ENCODE results near the gene GPRC5B.

The GPRC5B gene, protein sequence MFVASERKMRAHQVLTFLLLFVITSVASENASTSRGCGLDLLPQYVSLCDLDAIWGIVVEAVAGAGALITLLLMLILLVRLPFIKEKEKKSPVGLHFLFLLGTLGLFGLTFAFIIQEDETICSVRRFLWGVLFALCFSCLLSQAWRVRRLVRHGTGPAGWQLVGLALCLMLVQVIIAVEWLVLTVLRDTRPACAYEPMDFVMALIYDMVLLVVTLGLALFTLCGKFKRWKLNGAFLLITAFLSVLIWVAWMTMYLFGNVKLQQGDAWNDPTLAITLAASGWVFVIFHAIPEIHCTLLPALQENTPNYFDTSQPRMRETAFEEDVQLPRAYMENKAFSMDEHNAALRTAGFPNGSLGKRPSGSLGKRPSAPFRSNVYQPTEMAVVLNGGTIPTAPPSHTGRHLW

DNA sequence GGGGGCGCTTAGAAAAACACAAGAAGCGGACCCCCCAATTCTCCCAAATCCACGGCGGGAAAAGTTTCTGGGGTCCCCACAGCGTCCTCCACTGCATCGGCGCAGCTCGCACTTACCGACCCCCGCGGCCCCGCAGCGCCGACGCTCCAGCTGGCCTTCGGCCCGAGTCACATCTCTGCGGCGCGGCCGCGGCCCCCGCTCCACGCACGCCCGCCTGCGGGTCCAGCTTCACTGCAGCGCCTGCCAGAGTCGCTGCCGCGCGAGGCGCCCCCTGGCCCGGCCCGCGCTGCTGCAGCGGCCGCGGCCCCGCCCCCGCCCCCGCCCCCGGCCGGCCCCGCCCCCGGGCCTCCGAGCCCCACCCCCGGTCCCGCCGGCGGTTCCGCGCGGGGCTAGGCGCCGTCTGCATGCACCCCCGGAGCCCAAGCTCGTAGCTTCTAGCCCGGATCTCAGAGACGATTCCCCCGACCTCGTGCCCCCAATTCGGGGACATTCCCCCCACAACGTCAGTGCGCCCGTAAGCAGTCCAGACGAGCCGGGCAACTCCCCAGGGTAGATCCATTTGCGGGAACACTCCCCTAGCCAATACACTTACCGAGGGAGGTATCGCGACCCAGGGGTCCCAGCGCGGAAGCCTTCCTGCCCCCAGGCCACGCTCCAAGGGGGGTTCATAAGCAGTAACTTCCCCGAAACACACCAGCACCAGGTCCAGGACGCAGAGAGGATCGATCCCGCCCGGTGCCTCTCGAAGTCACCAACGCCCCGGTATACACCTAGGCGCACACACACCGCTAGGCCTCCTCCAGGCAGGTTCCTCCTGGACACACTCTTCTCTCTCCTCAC is at the start of gene GPRC5B:
TSS of gene GPRC5B (minus strand) at position 238 of the 840 bp plus-strand sequence. CDS start 12,003 bp downstream, outside the sequence.
- DNase-seq = peak; percentile 16

DNA sequence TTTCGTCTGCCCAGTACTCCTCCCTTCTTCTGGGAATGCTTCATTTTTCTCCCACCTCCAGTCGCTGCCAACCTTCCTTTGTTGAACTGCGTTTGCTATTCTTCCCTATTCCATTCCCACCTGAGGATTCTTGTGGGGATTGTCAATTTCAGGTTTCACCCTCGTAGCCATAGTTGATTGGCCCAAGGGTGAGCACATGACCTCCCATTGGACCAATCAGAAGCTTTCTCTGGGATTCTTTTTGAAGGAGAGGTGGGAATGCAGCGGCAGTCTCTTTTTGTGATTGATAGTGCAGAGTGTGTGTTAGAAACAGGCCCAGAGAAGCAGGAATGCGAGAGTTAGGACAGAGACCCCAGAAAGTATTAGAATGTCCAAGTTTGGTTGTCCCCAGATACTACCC is 49.1 kb upstream of the GPRC5B start:
- DNase-seq = no peak

DNA sequence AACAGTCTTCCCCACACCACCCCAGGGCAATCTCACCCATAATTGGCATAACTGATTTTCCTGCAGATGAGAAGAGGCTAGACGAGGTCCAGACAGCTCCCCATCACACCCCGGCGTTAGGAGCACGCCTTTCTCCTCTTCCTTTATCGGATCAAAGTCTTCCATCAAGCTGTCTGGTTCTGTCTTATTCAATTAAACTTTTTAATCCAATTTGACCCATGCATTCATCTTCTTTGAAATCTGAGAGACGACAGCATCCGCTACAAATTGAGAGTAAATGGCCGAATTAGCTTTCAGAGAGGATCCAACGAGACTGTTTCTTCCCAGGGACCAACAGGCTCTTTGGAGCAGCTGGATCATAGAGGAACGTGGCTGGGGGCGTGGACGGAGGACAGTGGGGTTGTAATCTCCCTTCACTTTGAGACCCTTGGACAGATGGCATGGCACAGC is 44.4 kb upstream of the GPRC5B start:
- no peak for DNase-seq

DNA sequence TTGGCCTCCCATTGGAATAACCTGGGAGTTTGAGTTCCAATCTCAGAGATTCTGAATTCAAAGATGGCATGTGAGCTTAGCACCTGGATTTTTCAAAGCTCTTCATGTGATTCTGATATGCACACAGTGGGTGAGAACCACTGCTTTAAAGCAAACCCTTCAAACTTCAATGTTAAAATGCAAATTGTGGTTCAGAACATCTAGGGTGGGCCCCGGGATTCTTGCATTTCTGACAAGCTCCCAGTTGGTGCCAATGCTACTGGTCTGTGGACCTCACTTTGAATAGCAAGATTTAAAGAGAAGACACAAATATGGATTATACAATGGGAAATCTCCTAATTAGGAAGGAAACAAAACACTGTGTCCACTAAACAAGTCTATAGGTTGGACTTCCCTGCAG is 43.8 kb upstream of the GPRC5B start:
- DNase-seq = no peak

DNA sequence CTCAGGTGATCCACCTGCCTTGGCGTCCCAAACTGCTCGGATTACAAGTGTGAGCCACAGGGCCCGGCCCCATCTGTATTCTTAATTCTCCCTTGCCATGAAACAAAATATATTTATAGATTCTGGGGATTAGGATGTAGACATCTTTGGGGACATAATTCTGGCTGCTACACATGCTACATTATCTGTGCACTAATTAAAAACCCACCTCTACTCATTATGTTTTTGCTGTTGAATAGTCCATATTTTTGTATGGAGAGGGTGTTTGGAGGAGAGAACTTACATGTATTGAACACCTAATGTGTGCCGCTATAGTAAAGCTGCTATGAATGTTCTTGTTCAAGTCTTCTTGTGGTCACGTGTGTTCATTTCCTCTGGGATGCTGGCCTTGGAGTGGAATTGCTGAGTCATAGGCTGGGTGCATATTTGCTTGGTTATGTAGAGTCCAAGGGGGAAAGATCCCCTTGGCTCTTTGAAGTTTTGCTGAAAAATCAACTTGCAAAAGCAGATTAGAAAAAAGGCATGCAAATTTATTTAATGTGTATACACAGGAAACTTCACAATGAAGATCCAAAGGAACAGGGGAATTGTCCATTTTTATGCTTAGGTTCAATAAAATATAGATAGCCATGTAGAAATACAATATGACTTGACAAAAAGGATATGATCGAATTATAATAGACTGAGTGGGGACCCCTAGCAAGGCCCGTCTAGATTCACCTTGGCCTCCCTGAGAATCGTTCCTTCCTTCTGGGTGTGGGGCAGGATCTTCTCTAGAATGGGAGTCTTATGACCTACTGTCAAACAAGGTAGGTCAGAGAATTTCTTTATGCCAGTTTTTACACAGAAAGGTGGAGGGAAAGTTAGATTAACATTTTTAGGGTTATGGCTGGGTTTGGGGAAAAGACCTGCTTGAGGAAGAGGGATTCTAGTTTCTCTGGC is 42.1 kb upstream of the GPRC5B start:
- no peak for DNase-seq

DNA sequence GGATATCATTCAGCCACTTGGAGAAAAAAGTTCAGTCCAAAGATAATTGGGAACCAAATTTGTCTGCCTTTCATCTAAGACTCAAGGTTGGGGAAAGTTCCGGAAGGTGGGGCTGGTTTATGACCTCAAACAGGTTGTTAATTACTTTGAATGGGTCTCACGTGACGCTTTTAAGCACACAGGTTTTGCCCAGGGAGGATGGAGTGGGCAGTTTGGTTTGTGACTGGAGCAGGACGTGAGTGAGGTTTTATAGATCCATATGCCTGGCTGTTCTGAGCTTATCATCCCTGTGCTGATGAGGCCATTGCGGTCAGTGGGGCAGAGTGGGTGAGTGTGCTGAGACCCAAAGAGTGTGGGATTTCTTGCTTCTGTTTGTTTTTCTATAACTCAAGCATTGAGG is 38.7 kb upstream of the GPRC5B start:
- DNase-seq = no peak

DNA sequence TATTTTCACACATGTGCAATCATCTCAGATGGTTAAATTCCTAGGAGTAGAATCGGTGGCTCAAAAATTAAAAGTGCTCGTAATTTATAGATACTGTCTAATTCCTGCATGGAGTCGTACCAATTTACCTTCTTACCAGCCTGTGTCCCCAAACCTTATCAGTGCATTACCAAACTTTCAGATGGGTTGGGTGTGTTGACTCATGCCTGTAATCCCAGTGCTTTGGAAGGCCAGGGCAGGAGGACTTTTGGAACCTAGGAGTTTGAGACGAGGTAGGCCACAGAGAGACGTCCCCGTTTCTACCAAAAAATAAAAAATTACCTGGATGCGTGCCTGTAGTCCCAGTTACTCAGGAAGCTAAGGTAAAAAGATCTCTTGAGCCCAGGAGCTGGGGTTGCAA is 34.5 kb upstream of the GPRC5B start:
- DNase-seq = no peak

DNA sequence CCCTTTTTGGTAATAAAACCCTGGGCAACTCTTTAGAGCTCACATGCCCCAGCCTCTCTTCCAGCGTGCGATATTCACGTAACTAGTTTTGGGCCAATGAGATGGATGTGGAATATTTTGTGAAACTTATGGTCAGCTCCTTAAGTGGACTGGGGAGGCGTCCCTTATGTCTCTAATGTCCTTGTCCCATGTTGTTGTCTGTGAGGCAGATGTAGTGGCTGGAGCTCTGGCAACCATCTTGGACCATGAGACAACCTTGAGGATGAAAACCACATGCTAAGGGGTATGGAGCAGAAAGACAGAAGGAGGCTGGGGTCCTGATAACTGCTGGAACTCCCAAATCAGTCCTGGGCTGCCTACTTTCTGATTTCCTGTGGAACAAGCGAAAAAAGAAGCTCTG is 31.4 kb upstream of the GPRC5B start:
- DNase-seq = no peak

DNA sequence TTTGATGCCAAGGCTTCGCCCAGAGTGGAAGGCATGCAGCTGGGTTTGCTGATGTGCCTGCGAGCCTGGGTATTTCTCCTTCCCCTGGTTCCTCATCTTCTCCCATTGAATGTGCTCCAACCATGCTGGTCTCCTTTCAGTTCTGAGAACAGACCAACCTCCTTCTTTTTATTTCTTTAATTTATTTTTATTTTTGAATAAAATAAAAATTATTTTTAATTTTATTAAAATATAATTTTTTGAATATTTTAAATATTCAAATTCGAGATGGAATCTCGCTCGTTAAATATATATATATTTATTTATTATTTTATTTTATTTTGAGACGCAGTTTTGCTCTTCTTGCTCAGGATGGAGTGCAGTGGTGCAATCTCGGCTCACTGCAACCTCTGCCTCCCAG is 30.2 kb upstream of the GPRC5B start:
- DNase-seq = no peak

DNA sequence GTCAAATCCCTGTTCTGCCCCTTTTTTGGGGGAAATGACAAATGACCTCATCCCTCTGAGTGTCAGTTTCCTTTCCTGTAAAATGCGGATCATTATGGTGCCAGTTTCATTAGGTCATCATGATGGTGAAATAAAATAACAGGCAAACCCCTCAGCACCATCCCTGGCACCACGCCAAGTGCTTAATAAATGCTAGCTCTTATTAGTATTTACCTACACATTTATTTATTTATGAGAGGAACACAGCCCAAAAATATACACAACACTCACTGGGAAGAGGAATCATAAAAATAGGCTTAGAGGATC is 28.6 kb upstream of the GPRC5B start:
- DNase-seq = no peak

DNA sequence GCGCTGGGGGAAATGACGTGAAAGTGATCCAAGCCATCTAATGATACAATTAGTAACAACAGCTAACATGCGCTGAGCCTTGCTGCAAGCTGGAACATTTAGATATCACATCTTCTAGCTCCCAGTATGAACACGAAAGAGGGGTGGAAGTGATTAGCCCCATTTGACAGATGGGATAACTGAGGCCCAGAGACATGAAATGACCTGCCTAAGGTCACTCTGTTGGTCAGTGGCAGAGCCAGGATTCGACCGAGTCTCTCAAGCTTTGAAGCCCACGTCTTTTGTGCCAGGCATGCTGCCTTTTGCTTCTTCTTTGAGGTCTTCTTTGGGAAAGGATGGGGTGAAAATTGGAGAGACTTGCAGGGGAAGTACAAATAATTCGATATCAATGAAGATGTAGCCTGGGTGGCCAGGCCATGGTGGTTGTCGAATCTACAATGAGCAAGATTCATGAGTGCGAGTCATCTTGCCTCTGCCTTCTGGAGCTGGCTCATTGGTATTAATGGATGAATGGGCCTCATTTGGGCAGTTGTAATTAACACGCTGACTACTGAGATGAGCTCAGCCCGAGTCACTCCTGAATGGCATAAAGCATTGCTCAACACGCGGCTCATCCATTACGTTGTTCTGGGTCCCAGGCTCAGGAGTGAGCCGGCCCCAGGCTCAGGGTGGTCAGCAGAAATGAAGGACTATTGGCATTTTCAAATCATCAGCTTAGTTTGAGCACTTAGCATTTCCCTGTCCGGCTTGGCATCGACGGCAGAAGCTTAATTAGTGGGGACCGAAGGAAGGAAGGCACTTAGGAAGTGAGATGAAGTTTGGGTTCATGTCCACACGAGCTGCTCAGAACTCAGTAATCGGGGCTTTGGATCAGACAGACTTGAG is 28.0 kb upstream of the GPRC5B start:
- no peak for DNase-seq

DNA sequence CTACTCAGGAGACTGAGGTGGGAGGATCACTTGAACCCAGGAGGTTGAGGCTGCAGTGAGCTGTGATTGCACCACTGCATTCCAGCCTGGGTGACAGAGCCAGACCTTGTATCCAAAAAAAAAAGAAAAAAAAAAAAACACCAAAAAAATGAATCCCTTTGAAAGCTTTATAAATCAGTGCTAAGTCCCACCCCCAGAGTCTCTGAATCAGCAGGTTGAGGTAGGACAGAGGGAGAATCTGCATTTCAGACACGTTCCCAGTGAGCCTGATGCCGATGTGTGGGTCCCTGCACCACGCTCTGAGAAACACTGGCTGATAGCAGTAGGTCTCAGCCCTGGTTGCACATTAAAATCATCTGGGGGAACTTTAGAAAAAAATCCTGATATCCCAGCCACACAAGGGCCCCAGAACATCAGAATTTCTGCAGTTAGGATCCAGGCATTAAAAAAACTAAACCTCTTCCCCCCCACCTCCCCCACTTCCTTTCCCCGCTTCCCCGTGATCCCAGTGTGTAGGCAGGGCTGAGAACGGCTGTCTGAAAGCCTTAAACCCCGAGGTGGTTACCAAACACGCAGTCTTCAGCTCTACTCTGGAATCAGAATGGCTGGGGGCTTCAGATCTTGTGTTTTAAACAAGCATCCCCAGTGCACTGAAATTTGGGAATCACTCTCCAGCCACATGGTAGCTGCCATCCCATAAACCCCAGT is 27.3 kb upstream of the GPRC5B start:
- no peak for DNase-seq

DNA sequence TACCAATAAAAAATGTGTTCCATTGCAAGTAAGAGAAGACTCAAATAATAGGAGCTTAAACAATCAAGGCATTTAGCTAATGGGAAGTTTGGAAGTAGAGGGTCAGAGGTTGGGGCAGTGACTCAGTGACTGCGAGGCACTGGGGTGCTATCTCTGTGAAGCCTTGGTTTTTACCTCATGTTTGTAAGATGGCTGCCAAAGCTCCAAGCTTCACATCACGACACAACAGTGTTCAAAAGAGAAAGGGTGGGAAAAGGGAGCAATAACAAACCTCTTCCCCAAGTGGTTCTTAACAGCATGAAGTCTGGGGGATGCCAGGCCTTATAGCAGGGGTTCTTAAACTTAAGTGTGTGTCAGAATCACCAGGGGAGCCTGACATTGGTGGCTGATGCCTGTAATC is 26.6 kb upstream of the GPRC5B start:
- no peak for DNase-seq

DNA sequence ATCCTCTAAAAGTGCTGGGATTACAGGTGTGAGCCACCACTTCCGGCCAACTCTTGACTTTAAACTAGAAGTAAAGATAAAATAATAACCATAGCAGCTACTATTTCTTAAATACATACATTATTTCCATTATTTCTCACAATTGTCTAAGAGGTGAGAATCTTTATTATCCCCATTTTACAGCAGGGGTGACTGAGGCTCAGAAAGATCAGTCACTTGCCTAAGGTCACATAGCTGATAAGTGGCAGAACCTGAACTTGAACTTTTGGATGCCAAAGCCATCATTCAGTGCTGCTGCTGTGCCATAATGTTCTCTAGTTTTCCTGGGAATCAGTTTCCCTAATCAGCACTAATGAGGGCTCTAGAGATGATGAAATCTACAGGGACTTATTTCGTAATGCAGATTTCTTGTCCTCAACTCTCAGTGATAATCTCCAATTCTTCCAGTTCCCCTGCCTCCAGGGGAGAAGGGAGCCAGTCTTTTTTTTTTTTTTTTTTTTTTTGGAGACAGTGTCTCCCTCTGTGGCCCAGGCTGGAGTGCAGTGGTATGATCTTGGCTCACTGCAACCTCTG is 25.2 kb upstream of the GPRC5B start:
- no peak for DNase-seq

DNA sequence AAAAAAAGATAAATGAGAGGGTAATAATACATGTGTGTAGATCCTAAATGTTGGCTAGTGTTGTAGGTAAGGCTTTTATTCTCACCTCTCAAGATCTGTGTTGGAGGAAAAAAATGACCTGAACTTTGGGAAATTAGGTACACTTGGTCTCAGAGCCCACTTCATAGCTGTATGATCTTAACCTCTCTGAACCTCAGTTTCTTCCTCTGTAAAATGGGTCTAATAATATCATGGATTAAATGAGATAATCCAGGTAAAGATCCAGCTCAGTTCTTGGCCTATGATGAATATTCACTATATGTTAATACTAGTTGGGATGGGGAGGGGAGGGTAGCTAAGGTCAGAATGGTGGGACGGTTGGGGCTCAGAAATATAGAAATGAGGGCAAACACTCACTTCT is 24.3 kb upstream of the GPRC5B start:
- DNase-seq = no peak

DNA sequence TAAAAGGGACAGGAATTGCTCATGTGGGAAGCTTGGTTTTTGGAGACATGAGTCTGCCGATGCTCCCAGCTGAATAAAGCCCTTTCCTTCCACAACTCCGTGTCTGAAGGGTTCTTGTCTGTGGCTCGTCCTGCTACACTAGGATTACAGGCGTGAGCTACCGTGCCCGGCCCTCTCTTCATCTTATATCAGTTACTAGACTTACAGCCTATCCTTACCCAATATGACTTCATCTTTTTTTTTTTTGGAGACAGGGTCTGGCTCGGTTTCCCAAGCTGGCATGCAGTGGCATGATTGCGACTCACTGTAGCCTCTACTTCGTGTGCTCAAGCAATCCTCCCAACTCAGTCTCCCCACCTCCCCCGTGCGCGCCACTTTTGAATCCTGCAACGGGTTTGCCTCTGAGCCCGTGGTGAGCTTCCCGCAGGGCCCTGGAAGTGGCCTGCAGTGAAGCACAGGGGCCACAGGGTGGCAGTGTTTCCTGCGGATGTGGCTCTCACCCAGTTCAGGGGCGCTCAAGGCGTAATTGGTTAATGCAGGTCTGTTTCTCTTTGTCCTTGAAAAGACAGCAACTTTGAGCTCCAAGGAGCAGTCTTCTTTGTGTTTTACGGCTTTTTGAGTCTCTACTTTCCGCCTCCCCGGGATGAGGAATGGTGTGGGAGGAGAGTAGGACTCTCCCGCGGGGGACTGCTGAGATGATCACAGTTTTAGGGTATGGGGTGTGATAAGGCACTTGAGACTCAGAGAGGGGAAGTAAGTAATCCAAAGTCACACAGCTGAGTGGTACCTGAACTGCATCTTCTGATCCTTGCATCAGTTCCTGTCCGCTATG is 22.7 kb upstream of the GPRC5B start:
- peak; percentile 60 for DNase-seq

DNA sequence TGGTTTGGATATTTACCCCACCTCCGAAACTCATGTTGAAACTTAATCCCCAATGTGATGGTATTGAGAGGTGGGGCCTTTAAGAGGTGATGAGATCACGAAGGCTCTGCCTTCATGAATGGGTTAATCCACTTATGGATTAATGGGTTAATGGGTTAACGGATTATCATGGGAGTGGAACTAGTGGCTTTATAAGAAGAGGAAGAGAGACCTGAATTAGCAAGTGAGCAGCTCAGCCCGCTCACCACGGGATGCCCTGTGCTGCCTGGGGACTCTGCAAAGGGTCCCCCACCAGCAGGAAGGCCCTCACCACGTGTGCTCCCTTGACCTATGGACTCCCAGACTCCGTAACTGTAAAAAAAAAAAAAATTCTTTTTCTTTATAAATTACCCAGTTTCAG is 16.5 kb upstream of the GPRC5B start:
- no peak for DNase-seq

DNA sequence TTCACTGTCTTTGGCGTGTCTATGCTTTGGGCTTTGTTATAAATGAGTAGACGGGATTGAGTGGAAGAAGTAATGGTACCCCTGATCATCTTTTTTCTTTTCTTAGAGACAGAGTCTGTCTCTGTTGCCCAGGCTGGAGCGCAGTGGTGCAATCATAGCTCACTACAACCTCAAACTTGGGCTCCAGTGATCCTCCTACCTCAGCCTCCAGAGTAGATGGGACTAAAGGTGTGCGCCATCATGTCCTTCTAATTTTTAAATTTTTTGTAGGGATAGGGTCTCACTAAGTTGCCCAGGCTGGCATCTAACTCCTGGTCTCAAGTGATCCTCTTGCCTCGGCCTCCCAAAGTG is 14.9 kb upstream of the GPRC5B start:
- DNase-seq = no peak

DNA sequence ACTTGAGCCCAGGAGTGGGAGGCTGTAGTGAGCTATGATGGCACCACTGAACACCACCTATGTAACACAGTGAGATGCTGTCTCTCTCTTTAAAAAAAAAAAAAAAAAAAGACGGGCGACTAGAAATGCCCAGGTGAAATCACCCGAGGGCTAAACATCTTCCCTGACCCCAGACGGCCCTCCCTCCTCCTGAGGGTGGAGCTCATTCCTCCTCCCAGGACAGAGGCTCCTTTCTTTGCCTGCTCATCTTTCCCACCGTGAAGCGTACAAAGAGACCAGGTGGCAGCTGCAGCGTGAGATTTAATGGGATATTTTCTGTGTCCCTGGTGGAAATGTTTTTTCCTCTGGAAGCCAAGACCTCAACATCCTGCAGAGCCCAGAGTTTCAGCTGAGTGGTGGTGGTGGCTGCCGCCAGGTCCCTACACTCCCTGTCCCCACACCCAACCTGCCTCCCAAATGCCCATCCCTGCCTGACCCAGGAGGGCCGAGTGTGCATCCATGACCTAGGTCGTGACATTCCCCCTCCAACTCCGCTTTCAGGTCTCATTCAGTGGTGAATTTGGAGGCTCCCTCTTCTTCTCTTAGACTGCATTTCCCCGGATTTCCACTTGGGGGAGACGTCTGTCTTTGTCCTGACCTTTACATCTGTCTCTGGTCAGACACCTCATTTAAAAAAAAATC is 14.4 kb upstream of the GPRC5B start:
- no peak for DNase-seq

DNA sequence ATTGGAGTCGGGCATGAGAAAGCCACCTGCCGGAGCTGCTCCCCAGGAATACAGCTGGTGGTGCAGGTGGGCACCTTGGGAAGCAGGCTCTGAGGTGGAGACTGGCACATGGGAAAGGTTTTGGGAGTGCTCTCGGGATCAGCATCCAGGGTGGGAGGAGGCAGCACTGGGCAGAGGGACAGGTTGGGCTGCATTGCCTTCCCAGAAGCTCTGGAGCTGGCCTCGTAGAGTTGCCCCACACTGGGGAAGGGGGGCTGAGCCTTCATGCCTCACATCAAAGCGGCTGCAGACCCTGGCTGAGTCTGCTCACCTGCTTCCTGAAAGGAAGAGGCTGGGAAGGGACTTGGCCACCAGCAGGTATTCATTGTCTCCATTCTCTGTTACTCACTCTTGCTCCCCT is 13.5 kb upstream of the GPRC5B start:
- no peak for DNase-seq

All from activated gamma-delta T cell treated with Interleukin-2 at 50 U/mL for 16 hours (primary cell).